GM19452 (cell line): Measurements from ENCODE around the gene ST3GAL2.
"Not testable (repeated sequence)": the region's sequence is repeated elsewhere in the genome, so short reads cannot be mapped to it uniquely, and the experiment has no call there.

Experiments used
- ATAC-seq: cut with Tn5 transposase; IDR thresholded peaks from one replicate; pipeline ENCODE4 v1.9.1; 2021; ENCODE audit not compliant: unreplicated experiment

ST3GAL2 gene

GRCh38 chr16:70418274-70418992, 20.5 kb downstream of the ST3GAL2 start:
- no peak for ATAC-seq

- ATAC-seq: no peak
These were observed 21.2 kb downstream of the ST3GAL2 start for GRCh38 chr16:70417661-70418060.

GRCh38 chr16:70416748-70417616, 21.9 kb downstream of the ST3GAL2 start:
- peak; percentile 88 for ATAC-seq

- not testable (repeated sequence) for ATAC-seq
These were observed 25.3 kb downstream of the ST3GAL2 start for GRCh38 chr16:70413572-70413971.

- ATAC-seq: no peak
These were observed 26.5 kb downstream of the ST3GAL2 start for GRCh38 chr16:70412385-70412784.

- no peak for ATAC-seq
These were observed 28.2 kb downstream of the ST3GAL2 start for GRCh38 chr16:70410734-70411133.

GRCh38 chr16:70407811-70408274, 31.1 kb downstream of the ST3GAL2 start:
- ATAC-seq: no peak

- not testable (repeated sequence) for ATAC-seq
These were observed 32.8 kb downstream of the ST3GAL2 start for GRCh38 chr16:70406104-70406503.

GRCh38 chr16:70402916-70403659, 35.8 kb downstream of the ST3GAL2 start:
- ATAC-seq: no peak

GRCh38 chr16:70399951-70400350, 38.9 kb downstream of the ST3GAL2 start:
- no peak for ATAC-seq

- no peak for ATAC-seq
These were observed 39.5 kb downstream of the ST3GAL2 start for GRCh38 chr16:70399381-70399780.

GRCh38 chr16:70398177-70398743, 40.6 kb downstream of the ST3GAL2 start:
- ATAC-seq: no peak

GRCh38 chr16:70396246-70396904, 42.5 kb downstream of the ST3GAL2 start:
- no peak for ATAC-seq

GRCh38 chr16:70395345-70395901, 43.5 kb downstream of the ST3GAL2 start:
- no peak for ATAC-seq

- no peak for ATAC-seq
These were observed 44.0 kb downstream of the ST3GAL2 start for GRCh38 chr16:70394853-70395252.

GRCh38 chr16:70393662-70394061, 45.2 kb downstream of the ST3GAL2 start:
- ATAC-seq: no peak

GRCh38 chr16:70392606-70393005, 46.3 kb downstream of the ST3GAL2 start:
- ATAC-seq: no peak

GRCh38 chr16:70391881-70392481, 46.9 kb downstream of the ST3GAL2 start:
- no peak for ATAC-seq

- ATAC-seq: no peak
These were observed 47.5 kb downstream of the ST3GAL2 start for GRCh38 chr16:70391446-70391845.

- no peak for ATAC-seq
These were observed 48.1 kb downstream of the ST3GAL2 start for GRCh38 chr16:70390774-70391173.
